NCI-H446 treated with DMSO at 0.1 percent for 48 hours (cell line): Measurements from ENCODE around the gene SYTL4.
"Not testable (repeated sequence)": the region's sequence is repeated elsewhere in the genome, so short reads cannot be mapped to it uniquely, and the experiment has no call there.

Source experiments
- DNase-seq: peaks from one replicate; lab custom pipeline; 2025; lab: John Stamatoyannopoulos, UW

SYTL4 gene

GRCh38 chrX:100731441-100732281, at the start of gene SYTL4:
SYTL4 (minus strand) TSS chrX:100732121; CDS start chrX:100702037, 30,084 bp downstream.
- no peak for DNase-seq

GRCh38 chrX:100769439-100769838, 37.5 kb upstream of the SYTL4 start:
- DNase-seq, result not testable (repeated sequence)

- DNase-seq, result peak; percentile 18
These were observed 36.9 kb upstream of the SYTL4 start for GRCh38 chrX:100768679-100769338.

- DNase-seq, result no peak
These were observed 19.0 kb upstream of the SYTL4 start for GRCh38 chrX:100750883-100751282.

GRCh38 chrX:100748108-100748507, 16.2 kb upstream of the SYTL4 start:
- no peak for DNase-seq

- no peak for DNase-seq
These were observed 15.8 kb upstream of the SYTL4 start for GRCh38 chrX:100747703-100748102.

GRCh38 chrX:100747090-100747489, 15.2 kb upstream of the SYTL4 start:
- no peak for DNase-seq

GRCh38 chrX:100745806-100746537, 14.1 kb upstream of the SYTL4 start:
- DNase-seq, result no peak

- DNase-seq, result no peak
These were observed 13.3 kb upstream of the SYTL4 start for GRCh38 chrX:100745205-100745604.

GRCh38 chrX:100743009-100743607, 11.2 kb upstream of the SYTL4 start:
- DNase-seq, result no peak

GRCh38 chrX:100724006-100724405, 7.9 kb downstream of the SYTL4 start:
- DNase-seq, result not testable (repeated sequence)

- no peak for DNase-seq
These were observed 10.6 kb downstream of the SYTL4 start for GRCh38 chrX:100721328-100721727.

- DNase-seq, result no peak
These were observed 11.6 kb downstream of the SYTL4 start for GRCh38 chrX:100720301-100720700.

GRCh38 chrX:100719139-100719538, 12.8 kb downstream of the SYTL4 start:
- no peak for DNase-seq

- DNase-seq, result no peak
These were observed 14.6 kb downstream of the SYTL4 start for GRCh38 chrX:100717363-100717762.

GRCh38 chrX:100710816-100711215, 21.1 kb downstream of the SYTL4 start:
- DNase-seq, result no peak

GRCh38 chrX:100704581-100705203, 27.2 kb downstream of the SYTL4 start:
- DNase-seq, result no peak

- no peak for DNase-seq
These were observed 31.1 kb downstream of the SYTL4 start for GRCh38 chrX:100700809-100701208.

GRCh38 chrX:100698551-100698950, 33.4 kb downstream of the SYTL4 start:
- DNase-seq, result no peak

- DNase-seq, result no peak
These were observed 35.1 kb downstream of the SYTL4 start for GRCh38 chrX:100696699-100697351.

GRCh38 chrX:100695991-100696390, 35.9 kb downstream of the SYTL4 start:
- no peak for DNase-seq
